Thoracic aorta (tissue), 2 donors: Measurements from ENCODE around the gene AGBL5. TPM values are rescaled to one million over a fixed set of nuclear protein-coding genes. Genes with fewer than 3 reads are reported as not detected.

ENCODE experiments used
- ATAC-seq: fragments of 150-250 bp; one replicate; pipeline ENCODE4 v1.8.0; 2017; ENCODE audit warnings: low read depth; ENCODE audit not compliant: insufficient number of reproducible peaks, low FRiP score
- DNase-seq: peaks from one replicate; pipeline ENCODE4 v3.0.0-alpha.2; 2020; ENCODE audit warnings: low spot score
- H3K27ac ChIP-seq, 2 donors: fragments of 200-600 bp; sonication (generic); 1 replicate in 1 of 2; 2 replicates in 1 of 2; pipeline ENCODE4 v1.5.1; 2016; ENCODE audit warnings: mild to moderate bottlenecking in 2 of 2, moderate library complexity in 2 of 2
- H3K27me3 ChIP-seq: fragments of 200-600 bp; sonication (generic); replicated peaks from 2 replicates; pipeline ENCODE4 v1.6.0; 2016; ENCODE audit warnings: mild to moderate bottlenecking; ENCODE audit not compliant: insufficient read depth
- H3K36me3 ChIP-seq: fragments of 200-600 bp; sonication (generic); one replicate; pipeline ENCODE4 v1.5.1; 2016
- H3K4me1 ChIP-seq, 2 donors: fragments of 200-600 bp; sonication (generic); 1 replicate in 1 of 2; 2 replicates in 1 of 2; pipeline versions ENCODE4 v1.5.1 to v1.6.0; 2016; ENCODE audit warnings: low read depth in 2 of 2, mild to moderate bottlenecking in 1 of 2; ENCODE audit not compliant: control insufficient read depth in 1 of 2
- H3K4me3 ChIP-seq: fragments of 200-600 bp; sonication (generic); 2 replicates; pipeline ENCODE4 v1.5.1; 2016; ENCODE audit warnings: mild to moderate bottlenecking
- H3K9me3 ChIP-seq: fragments of 200-600 bp; sonication (generic); 2 replicates; pipeline ENCODE4 v1.5.1; 2016
- CTCF ChIP-seq: fragments of 200-600 bp; sonication (generic); IDR thresholded peaks from one replicate; pipeline ENCODE4 v1.5.1; 2019; ENCODE audit warnings: antibody characterized with exemption
- total RNA-seq, 2 donors: library from RNA; depleted of rRNA; stranded (reverse); fragments of >200 nt; gene quantifications; one replicate each; pipeline versions ENCODE4 v1.1.0 to v1.2.3, GENCODE V29; 2016

Gene AGBL5
- total RNA-seq, 2 donors from 2014 or later, result 7.8 to 10.8 TPM

GRCh38 chr2:27067385-27067784 lies 15.9 kb downstream of the AGBL5 start:
- TF ChIP-seq CTCF, result no peak
- peaks cover 9% of the 10 kb centered on the region for H3K36me3 ChIP-seq
- no peaks in the 10 kb centered on the region for H3K9me3 ChIP-seq
- DNase-seq (no peak), ATAC-seq (no peak)
- H3K4me3 ChIP-seq, result no peak overlapping the region
- no peaks in the 10 kb centered on the region for H3K27me3 ChIP-seq
- peaks cover 14 to 30% of the 10 kb centered on the region in 2 donors for H3K4me1 ChIP-seq
- no peak overlapping the region for H3K27ac ChIP-seq

- H3K36me3 ChIP-seq, result peaks cover 3% of the 10 kb centered on the region
- peak overlapping the region; percentile 15 to 99 for H3K27ac ChIP-seq
- no peak for TF ChIP-seq CTCF
- ATAC-seq (no peak), DNase-seq (no peak)
- no peaks in the 10 kb centered on the region for H3K9me3 ChIP-seq
- H3K27me3 ChIP-seq, result no peaks in the 10 kb centered on the region
- H3K4me3 ChIP-seq, result no peak overlapping the region
- peaks cover 23 to 51% of the 10 kb centered on the region in 2 donors for H3K4me1 ChIP-seq
Measured at GRCh38 chr2:27069436-27069835, 18.0 kb downstream of the AGBL5 start.

- TF ChIP-seq CTCF, result no peak
- Histone ChIP-seq H3K9me3 (no peaks in the 10 kb centered on the region), H3K36me3 (peaks cover 3% of the 10 kb centered on the region), H3K4me3 (peak overlapping the region; percentile 92), H3K27me3 (no peaks in the 10 kb centered on the region), H3K27ac (peak overlapping the region; percentile 15 to 99), H3K4me1 (peaks cover 28 to 57% of the 10 kb centered on the region in 2 donors)
- no peak for ATAC-seq
- no peak for DNase-seq
Measured at GRCh38 chr2:27069961-27070618, 18.6 kb downstream of the AGBL5 start.

GRCh38 chr2:27070653-27071276 lies 19.3 kb downstream of the AGBL5 start:
- no peak for DNase-seq
- Histone ChIP-seq H3K27ac (peak overlapping the region; percentile 81 to 99), H3K4me1 (peaks cover 28 to 64% of the 10 kb centered on the region in 2 donors), H3K9me3 (no peaks in the 10 kb centered on the region), H3K27me3 (no peaks in the 10 kb centered on the region), H3K36me3 (peaks cover 3% of the 10 kb centered on the region), H3K4me3 (peak overlapping the region; percentile 92)
- ATAC-seq, result no peak
- TF ChIP-seq CTCF, result no peak

- Histone ChIP-seq H3K36me3 (peaks cover 3% of the 10 kb centered on the region), H3K9me3 (no peaks in the 10 kb centered on the region), H3K4me3 (peak within 1 kb of the TSS; percentile 92), H3K4me1 (peaks cover 28 to 68% of the 10 kb centered on the region in 2 donors), H3K27ac (peak within 1 kb of the TSS; percentile 88 to 99), H3K27me3 (no peaks in the 10 kb centered on the region)
- DNase-seq, result peak; percentile 65
- no peak for TF ChIP-seq CTCF
- peak; percentile 68 for ATAC-seq
Measured at GRCh38 chr2:27071277-27071989, 20.0 kb downstream of the AGBL5 start, which contains the start of gene OST4. OST4 (minus strand) TSS chr2:27071654.
